CD8-positive, alpha-beta memory T cell (primary cell): Measurements from ENCODE around the gene KRT72. TPM values are rescaled to one million over a fixed set of nuclear protein-coding genes. Genes with fewer than 3 reads are reported as not detected.

Experiments
- CTCF ChIA-PET: fragments of 350-600 bp; sonication (Branson Sonifier 250); formaldehyde crosslinking; loops from one replicate; lab custom pipeline; 2021; ENCODE audit warnings: antibody characterized with exemption; lab: Charles Lee
- POLR2A ChIA-PET: fragments of 350-600 bp; sonication (Branson Sonifier 250); formaldehyde crosslinking; loops from one replicate; lab custom pipeline; 2021; ENCODE audit warnings: antibody characterized with exemption; lab: Charles Lee
- DNase-seq, 5 donors: peaks; one replicate each; pipeline versions ENCODE4 v3.0.0 to v3.0.0-alpha.2; 2020 to 2022; ENCODE audit warnings: mixed read lengths in 1 of 5
- H3K27ac ChIP-seq: one replicate; pipeline ENCODE4 v1.7.0; 2013; ENCODE audit warnings: low read depth, mild to moderate bottlenecking, low read length, moderate library complexity
- H3K27me3 ChIP-seq: 2 replicates; pipeline ENCODE4 v1.7.0; 2013; ENCODE audit warnings: low read length, mild to moderate bottlenecking; ENCODE audit not compliant: insufficient read depth, poor library complexity, severe bottlenecking
- H3K36me3 ChIP-seq: 2 replicates; pipeline ENCODE4 v1.7.0; 2013; ENCODE audit warnings: mild to moderate bottlenecking, low read length, moderate library complexity; ENCODE audit not compliant: insufficient read depth
- H3K4me1 ChIP-seq: 2 replicates; pipeline ENCODE4 v1.7.0; 2013; ENCODE audit warnings: mild to moderate bottlenecking, low read length, moderate library complexity; ENCODE audit not compliant: insufficient read depth
- H3K4me3 ChIP-seq: 2 replicates; pipeline ENCODE4 v1.7.0; 2013; ENCODE audit warnings: mild to moderate bottlenecking, low read length
- H3K9me3 ChIP-seq: 2 replicates; pipeline ENCODE4 v1.7.0; 2013; ENCODE audit warnings: mild to moderate bottlenecking, low read length
- H3K27ac Mint-ChIP-seq, 8 donors: one replicate each; pipeline ENCODE4 v1.8.0; 2020 to 2021; ENCODE audit warnings: mixed read lengths in 8 of 8, mild to moderate bottlenecking in 6 of 8, inconsistent platforms in 3 of 8, moderate library complexity in 3 of 8
- H3K27me3 Mint-ChIP-seq, 2 donors: one replicate each; pipeline ENCODE4 v1.8.0; 2020 to 2021; ENCODE audit warnings: mixed read lengths in 2 of 2, mild to moderate bottlenecking in 1 of 2, moderate library complexity in 1 of 2
- H3K36me3 Mint-ChIP-seq, 3 donors: one replicate each; pipeline ENCODE4 v1.8.0; 2020 to 2021; ENCODE audit warnings: mixed read lengths in 3 of 3, inconsistent platforms in 1 of 3, mild to moderate bottlenecking in 1 of 3
- H3K4me1 Mint-ChIP-seq, 3 donors: one replicate each; pipeline ENCODE4 v1.8.0; 2020 to 2021; ENCODE audit warnings: mixed read lengths in 3 of 3, inconsistent platforms in 1 of 3, mild to moderate bottlenecking in 1 of 3
- H3K4me3 Mint-ChIP-seq, 7 donors: one replicate each; pipeline ENCODE4 v1.8.0; 2020 to 2021; ENCODE audit warnings: mixed read lengths in 7 of 7, mild to moderate bottlenecking in 6 of 7, moderate library complexity in 4 of 7, inconsistent platforms in 2 of 7
- H3K9me3 Mint-ChIP-seq, 5 donors: one replicate each; pipeline ENCODE4 v1.8.0; 2020 to 2022; ENCODE audit warnings: mixed read lengths in 5 of 5, mild to moderate bottlenecking in 3 of 5, moderate library complexity in 2 of 5, inconsistent platforms in 1 of 5
- polyA plus RNA-seq: library from polyadenylated mRNA; unstranded; fragments of 300-500 nt; fragmentation: Illumina TruSeq; gene quantifications from one replicate; pipeline ENCODE4 v1.2.3, GENCODE V29; 2021
- total RNA-seq, 2 experiments: library from RNA; stranded (reverse); gene quantifications; one replicate each; pipeline ENCODE4 v1.2.3, GENCODE V29; 2021

KRT72 gene
- total and polyA plus RNA-seq, 3 experiments from 2014 or later, result not detected

DNA sequence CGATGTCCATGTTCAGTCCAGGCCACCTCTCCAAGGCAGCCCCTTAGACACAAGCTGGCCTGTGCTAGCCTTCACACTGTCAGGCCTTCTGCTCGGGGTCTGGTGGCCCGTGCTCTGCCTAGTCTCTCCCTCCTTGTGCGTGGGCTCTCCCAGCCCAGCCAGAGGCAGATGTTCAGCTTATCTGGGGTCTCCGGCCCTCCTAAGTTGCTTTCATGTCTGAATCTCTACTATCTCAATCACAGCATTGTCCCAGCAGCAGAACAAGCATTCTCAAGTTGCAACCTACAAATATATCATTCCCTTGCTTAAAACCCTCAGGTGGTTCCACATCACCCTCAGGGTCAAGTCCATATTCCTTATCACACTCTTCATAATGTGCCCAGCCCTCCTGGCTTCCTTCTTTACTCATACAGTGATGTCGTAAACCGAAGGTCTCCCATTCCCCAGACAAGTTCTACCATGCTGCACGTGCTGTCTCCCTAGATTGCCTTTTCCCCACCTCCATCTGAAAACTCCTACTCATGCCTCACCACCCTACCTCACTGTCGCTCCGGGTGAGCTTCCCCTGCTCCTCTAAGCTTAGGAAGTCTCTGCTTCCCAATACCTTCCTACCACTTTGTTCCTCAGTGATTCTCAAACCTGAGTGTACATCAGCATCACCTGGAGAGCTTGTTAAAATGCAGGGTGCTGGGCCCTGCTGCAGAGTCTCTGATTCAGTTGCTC is 15.6 kb upstream of the KRT72 start:
- H3K36me3 Mint-ChIP-seq, result peaks cover 0 to 5% (median 0%) of the 10 kb centered on the region in 3 donors
- H3K9me3 Mint-ChIP-seq, result no peaks in the 10 kb centered on the region
- ChIA-PET CTCF (no interaction called here), POLR2A (no interaction called here)
- H3K4me3 Mint-ChIP-seq, result no peak overlapping the region
- H3K27ac Mint-ChIP-seq, result peak overlapping the region in 3 of 8 donors; percentile 17 to 74 (median 73)
- Histone ChIP-seq H3K36me3 (no peaks in the 10 kb centered on the region), H3K9me3 (no peaks in the 10 kb centered on the region), H3K4me3 (no peak overlapping the region), H3K4me1 (peaks cover 71% of the 10 kb centered on the region), H3K27me3 (no peaks in the 10 kb centered on the region), H3K27ac (no peak overlapping the region)
- peaks cover 4 to 30% of the 10 kb centered on the region in 2 donors for H3K27me3 Mint-ChIP-seq
- no peak for DNase-seq
- H3K4me1 Mint-ChIP-seq, result peaks cover 28 to 44% (median 43%) of the 10 kb centered on the region in 3 donors

DNA sequence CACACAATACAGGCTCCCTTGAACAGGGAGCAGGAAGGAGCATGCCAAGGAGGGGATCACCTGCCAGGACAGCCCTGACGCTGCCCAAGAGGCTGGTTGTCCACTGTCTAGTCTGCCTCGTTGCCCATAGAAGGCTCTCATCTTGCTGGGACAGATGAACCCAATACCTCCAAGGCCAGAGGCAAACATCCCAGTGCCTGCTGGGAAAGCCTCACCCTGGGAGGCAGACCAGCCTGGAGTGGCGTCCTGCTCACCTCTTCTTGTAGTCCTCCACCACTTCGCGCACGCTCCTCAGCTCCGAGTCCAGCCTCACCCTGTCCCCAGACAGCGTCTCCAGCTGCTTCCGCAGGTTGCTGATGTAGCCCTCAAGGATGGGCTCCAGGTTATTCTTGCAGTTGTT is 14.6 kb upstream of the KRT72 start:
- ChIA-PET CTCF (no interaction called here), POLR2A (no interaction called here)
- Mint-ChIP-seq H3K4me3 (no peak overlapping the region), H3K36me3 (peaks cover 0 to 4% (median 0%) of the 10 kb centered on the region in 3 donors), H3K27ac (peak overlapping the region in 3 of 8 donors; percentile 48 to 84 (median 83)), H3K4me1 (peaks cover 34 to 52% (median 50%) of the 10 kb centered on the region in 3 donors), H3K9me3 (no peaks in the 10 kb centered on the region), H3K27me3 (peaks cover 4 to 27% of the 10 kb centered on the region in 2 donors)
- Histone ChIP-seq H3K27ac (no peak overlapping the region), H3K9me3 (no peaks in the 10 kb centered on the region), H3K4me3 (peak overlapping the region; percentile 4), H3K4me1 (peaks cover 75% of the 10 kb centered on the region), H3K36me3 (no peaks in the 10 kb centered on the region), H3K27me3 (no peaks in the 10 kb centered on the region)
- DNase-seq, result no peak

DNA sequence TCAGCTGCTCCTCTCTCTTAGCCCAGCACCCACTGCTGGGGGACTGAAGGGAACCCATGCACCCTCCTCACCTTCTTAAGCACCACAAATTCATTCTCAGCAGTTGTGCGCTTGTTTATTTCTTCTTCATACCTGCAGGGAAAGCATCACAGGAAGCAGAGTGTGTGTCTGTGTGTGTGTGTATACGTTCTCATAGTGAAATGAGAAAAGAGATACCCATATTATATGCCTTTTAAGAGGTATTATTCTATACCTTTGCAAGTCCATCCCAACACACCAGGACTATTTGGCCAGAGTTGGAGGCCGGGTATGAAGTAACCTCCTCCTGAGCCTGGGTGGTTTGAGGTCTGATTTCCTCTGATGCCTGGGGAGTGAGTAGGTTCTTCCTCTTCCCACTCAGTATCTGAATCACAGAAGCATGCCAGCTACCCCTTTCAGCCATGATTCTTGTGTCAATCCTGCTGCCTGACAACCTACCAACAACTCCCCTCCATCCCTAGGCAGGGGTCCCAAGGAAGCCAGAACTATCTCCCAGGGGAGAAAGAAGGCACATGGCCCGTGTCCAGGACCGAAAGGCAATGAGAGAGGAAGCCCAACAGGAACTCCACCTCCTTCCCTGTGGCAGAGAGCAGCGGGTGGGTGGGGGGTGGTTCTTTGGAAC is 14.1 kb upstream of the KRT72 start:
- POLR2A ChIA-PET, result no interaction called here
- no peaks in the 10 kb centered on the region for H3K27me3 ChIP-seq
- Mint-ChIP-seq H3K27ac (peak overlapping the region; percentile 2 to 96 (median 64)), H3K27me3 (peaks cover 3 to 23% of the 10 kb centered on the region in 2 donors), H3K9me3 (no peaks in the 10 kb centered on the region), H3K36me3 (no peaks in the 10 kb centered on the region), H3K4me3 (peak overlapping the region in 2 of 7 donors; percentile 37 to 43), H3K4me1 (peaks cover 39 to 58% (median 56%) of the 10 kb centered on the region in 3 donors)
- no peaks in the 10 kb centered on the region for H3K9me3 ChIP-seq
- CTCF ChIA-PET, result no interaction called here
- H3K4me3 ChIP-seq, result peak overlapping the region; percentile 4
- H3K36me3 ChIP-seq, result no peaks in the 10 kb centered on the region
- no peak overlapping the region for H3K27ac ChIP-seq
- DNase-seq, result peak in 1 of 5 donors; percentile 53
- H3K4me1 ChIP-seq, result peaks cover 76% of the 10 kb centered on the region

DNA sequence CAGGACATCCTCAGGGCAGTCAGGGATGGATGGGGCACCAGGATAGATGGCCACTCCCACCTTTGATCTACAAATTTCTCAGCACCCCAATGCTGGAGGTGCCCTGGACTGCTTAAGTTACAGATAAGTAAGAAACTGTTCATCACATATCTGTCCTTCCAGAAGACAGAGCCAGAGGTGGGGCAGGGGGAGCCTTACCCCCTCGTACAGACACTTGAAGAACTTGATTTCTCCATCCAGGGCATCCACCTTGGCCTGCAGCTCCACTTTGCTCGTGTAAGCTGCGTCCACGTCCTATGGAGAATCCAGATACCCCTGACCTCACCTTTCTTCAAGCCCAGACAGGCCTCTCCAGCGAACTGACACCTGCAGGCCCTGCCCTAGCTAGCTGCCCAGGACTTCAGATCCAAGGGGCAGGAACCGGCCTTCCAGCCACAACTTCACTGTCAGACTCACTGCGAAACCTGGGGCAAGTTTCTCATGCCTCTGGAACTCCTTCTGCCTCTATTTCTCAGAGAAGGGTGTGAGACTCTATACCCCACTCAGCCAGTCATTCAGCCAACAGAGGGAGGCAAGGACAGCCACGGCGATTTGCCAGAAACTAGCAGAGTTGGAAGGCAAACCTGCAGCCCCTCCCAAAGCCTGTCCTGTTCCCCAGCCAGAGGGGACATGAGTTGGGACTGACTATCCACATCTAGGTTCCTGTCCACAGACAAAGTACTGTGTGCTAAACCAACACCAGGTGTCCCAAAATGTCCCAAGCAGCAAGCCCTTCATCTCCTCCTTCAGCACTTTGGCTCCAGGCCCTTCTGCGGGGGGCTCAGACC is 13.3 kb upstream of the KRT72 start:
- H3K27ac Mint-ChIP-seq, result peak overlapping the region in 7 of 8 donors; percentile 34 to 96 (median 72)
- H3K36me3 ChIP-seq, result no peaks in the 10 kb centered on the region
- CTCF ChIA-PET, result interaction anchor here (0.6 kb wide), 1 partner anchor 953 kb away, joined by 3 read pairs; no protein-coding TSS in a partner anchor
- H3K9me3 ChIP-seq, result no peaks in the 10 kb centered on the region
- H3K4me3 Mint-ChIP-seq, result peak overlapping the region in 1 of 7 donors; percentile 7
- H3K9me3 Mint-ChIP-seq, result no peaks in the 10 kb centered on the region
- no peaks in the 10 kb centered on the region for H3K27me3 ChIP-seq
- no peak overlapping the region for H3K27ac ChIP-seq
- H3K27me3 Mint-ChIP-seq, result peaks cover 3 to 22% of the 10 kb centered on the region in 2 donors
- no peaks in the 10 kb centered on the region for H3K36me3 Mint-ChIP-seq
- POLR2A ChIA-PET, result no interaction called here
- no peak overlapping the region for H3K4me3 ChIP-seq
- DNase-seq, result no peak
- H3K4me1 ChIP-seq, result peaks cover 82% of the 10 kb centered on the region
- peaks cover 44 to 66% (median 63%) of the 10 kb centered on the region in 3 donors for H3K4me1 Mint-ChIP-seq

DNA sequence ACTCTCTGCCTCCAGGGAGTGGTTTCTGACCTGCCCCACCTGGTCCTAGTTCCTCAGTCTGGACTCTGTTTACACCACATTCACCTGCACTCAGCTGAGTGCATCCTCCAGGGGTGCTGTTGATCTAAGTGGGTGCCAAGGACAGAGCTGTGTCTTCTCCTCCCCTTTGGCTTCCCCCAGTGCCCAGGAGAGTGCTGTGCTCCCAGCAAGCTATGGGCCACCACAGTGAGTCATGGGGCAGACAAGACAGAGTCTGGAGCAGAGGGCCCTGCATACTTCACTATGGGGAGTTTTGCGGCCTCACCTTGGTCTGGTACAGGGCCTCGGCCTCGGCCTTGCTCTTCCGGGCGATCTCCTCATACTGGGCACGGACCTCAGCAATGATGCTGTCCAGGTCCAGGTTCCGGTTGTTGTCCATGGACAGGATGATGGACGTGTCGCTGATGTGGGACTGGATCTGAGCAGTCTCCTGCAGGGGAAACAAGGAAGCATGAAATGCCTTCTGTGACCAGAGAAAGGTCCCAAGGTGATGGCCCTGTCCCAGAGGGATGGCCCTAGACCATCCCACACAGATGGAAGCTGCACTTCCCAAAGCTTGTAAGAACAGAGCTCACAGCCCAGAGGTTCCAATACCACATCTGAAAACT is 12.2 kb upstream of the KRT72 start:
- Mint-ChIP-seq H3K4me3 (no peak overlapping the region), H3K36me3 (peaks cover 0 to 2% (median 0%) of the 10 kb centered on the region in 3 donors), H3K27ac (peak overlapping the region in 5 of 8 donors; percentile 29 to 75 (median 64)), H3K4me1 (peaks cover 53 to 76% (median 74%) of the 10 kb centered on the region in 3 donors), H3K9me3 (no peaks in the 10 kb centered on the region), H3K27me3 (peaks cover 3 to 15% of the 10 kb centered on the region in 2 donors)
- no peaks in the 10 kb centered on the region for H3K27me3 ChIP-seq
- no peaks in the 10 kb centered on the region for H3K36me3 ChIP-seq
- H3K4me1 ChIP-seq, result peaks cover 93% of the 10 kb centered on the region
- POLR2A ChIA-PET, result no interaction called here
- CTCF ChIA-PET, result no interaction called here
- DNase-seq, result no peak
- no peaks in the 10 kb centered on the region for H3K9me3 ChIP-seq
- no peak overlapping the region for H3K4me3 ChIP-seq
- no peak overlapping the region for H3K27ac ChIP-seq

DNA sequence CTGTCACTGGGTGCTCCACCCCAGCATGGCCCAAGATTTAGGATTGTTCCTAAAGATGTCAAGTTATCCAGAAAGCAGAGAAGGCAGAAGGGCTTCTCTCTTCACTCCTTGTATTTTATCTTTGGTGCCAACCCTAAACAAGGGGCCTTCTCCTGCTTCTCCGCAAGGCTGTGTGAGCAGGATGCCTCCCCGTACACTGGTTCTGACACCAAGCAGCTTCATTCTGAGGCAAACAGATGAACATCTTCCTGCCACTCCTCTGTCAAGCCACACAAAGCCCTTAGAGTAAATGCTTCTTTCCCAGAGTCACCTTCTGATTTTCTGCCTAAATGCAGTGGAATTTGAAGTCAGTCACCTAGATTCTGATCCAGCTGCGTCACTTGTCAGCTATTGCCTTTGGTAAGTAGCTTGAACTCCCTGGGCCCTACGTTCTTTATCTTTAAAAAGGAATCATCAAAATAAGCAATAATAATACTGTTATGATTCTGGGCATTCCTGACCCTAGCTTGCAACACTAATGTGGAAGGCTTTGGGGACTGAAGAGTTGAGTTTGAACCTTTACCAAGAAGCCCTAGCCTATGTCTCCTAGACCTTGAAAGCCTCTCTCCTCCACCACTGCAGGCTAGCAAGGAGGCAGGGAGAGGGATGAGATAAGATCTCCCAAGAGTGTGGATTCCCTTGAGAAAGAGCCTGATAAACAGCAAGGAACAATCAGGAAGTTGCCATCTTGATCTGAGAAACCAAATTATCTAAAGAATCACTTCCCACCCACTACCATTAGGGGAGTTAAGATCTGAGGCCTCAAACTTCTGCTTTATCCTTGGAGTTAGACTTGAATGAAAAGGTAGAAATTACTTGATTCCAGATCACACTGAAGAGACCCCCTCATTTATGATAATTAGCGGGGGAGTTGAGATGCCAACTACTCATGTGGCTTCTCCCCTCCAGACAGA is 11.4 kb upstream of the KRT72 start:
- H3K27ac Mint-ChIP-seq, result peak overlapping the region in 7 of 8 donors; percentile 23 to 82 (median 66)
- Histone ChIP-seq H3K36me3 (no peaks in the 10 kb centered on the region), H3K4me1 (peaks cover 98% of the 10 kb centered on the region), H3K27ac (no peak overlapping the region), H3K4me3 (no peak overlapping the region), H3K27me3 (no peaks in the 10 kb centered on the region), H3K9me3 (no peaks in the 10 kb centered on the region)
- ChIA-PET POLR2A (no interaction called here), CTCF (interaction anchor here (1.6 kb wide), 1 partner anchor 258 kb away, joined by 5 read pairs; no protein-coding TSS in a partner anchor)
- H3K36me3 Mint-ChIP-seq, result peaks cover 0 to 2% (median 0%) of the 10 kb centered on the region in 3 donors
- H3K4me3 Mint-ChIP-seq, result peak overlapping the region in 2 of 7 donors; percentile 4 to 20
- H3K4me1 Mint-ChIP-seq, result peaks cover 56 to 82% (median 82%) of the 10 kb centered on the region in 3 donors
- peak in 1 of 5 donors; percentile 28 for DNase-seq
- H3K9me3 Mint-ChIP-seq, result no peaks in the 10 kb centered on the region
- peaks cover 2 to 15% of the 10 kb centered on the region in 2 donors for H3K27me3 Mint-ChIP-seq
